ENCODE measurements around the gene GALNTL6. TPM values are rescaled to one million over a fixed set of nuclear protein-coding genes. Genes with fewer than 3 reads are reported as not detected.

GALNTL6 gene
- total and polyA plus RNA-seq, 2 donors (not counting 1 experiment from before 2014, with no cell fraction given), result not detected

DNA sequence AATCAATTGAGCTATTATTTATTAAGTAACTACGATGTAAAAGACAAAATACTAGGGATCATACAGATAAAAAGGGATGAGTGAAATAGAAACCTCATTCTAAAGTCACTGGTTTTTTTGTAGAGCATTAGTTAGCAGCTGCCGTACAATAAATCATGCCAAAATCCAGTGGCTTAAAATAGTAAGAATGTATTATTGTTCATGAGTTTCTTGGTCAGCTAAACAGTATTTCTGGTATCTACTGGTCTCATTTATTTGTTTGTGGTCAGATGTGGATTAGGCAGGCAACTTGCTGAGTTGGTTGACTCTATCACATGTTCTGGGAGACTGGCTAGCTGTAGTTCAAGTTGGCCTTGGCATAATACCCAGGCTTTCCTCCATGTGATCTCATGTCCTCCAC, 667.3 kb downstream of the GALNTL6 start:
- Histone ChIP-seq H4K20me1 (ENCODE audit: control insufficient read depth, extremely low read depth, insufficient read depth, low read length) (no peaks in the 10 kb centered on the region), H3K27me3 (ENCODE audit: control insufficient read depth, insufficient read depth, low read length) (no peaks in the 10 kb centered on the region), H3K79me2 (ENCODE audit: control insufficient read depth, insufficient read depth, low read length) (no peaks in the 10 kb centered on the region), H3K4me2 (ENCODE audit: extremely low read depth, insufficient read depth, low read length) (no peak overlapping the region), H3K9me3 (ENCODE audit: control insufficient read depth, insufficient read depth, low read depth, low read length) (no peaks in the 10 kb centered on the region), H3K4me1 (ENCODE audit: control insufficient read depth, extremely low read depth, insufficient read depth, low read length) (no peaks in the 10 kb centered on the region), H2AFZ (ENCODE audit: low read length) (no peak overlapping the region), H3K4me3 (replicated peaks in 1 of 4; ENCODE audit: control extremely low read depth in 1 of 4, insufficient read depth in 1 of 4, low read depth in 3 of 4, low read length in 4 of 4) (no peak overlapping the region), H3K9ac (ENCODE audit: insufficient read depth, low read length) (no peak overlapping the region), H3K27ac (ENCODE audit: insufficient read depth, low read length) (no peak overlapping the region), H3K36me3 (ENCODE audit: control insufficient read depth, insufficient read depth, low read length) (no peaks in the 10 kb centered on the region)
- TF ChIP-seq EZH2 (IDR thresholded peaks at IDR 0.05; ENCODE audit: low read length, missing control alignments) (no peak), CTCF (conservative IDR thresholded peaks at IDR 0.05 in 1 of 2, IDR thresholded peaks at IDR 0.05 in 1 of 2; ENCODE audit: low read depth in 1 of 2, low read length in 2 of 2) (no peak)
- no peak for DNase-seq (ENCODE audit: low read depth in 2 of 2)

DNA sequence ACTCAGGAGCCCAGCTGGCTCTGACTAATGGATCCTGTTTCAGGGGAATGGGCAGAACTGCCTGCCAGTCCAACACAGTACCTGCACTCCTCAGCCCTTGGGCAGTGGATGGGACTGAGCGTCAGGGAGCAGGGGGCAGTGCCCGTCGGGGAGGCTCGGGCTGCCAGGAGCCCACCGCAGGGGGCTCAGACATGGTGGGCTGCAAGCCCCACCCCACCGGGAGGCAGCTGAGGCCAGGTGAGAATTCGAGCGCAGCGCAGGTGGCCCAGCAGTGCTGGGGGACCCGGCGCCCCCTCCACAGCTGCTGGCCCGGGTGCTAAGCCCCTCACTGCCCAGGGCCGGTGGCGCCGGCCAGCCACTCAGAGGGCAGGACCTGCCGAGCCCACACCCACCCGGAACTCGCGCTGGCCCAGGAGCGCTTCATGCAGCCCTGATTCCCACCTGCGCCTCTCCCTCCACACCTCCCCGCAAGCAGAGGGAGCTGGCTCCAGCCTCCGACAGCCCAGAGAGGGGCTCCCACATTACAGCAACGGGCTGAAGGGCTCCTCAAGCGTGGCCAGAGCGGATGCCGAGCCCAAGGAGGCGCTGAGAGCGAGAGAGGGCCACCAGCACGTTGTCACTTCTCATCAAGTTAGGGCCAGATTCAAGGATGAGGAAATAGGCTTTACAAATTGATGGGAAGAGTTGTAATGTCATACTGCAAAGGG, 668.8 kb downstream of the GALNTL6 start:
- Histone ChIP-seq H3K4me1 (ENCODE audit: control insufficient read depth, extremely low read depth, insufficient read depth, low read length) (no peaks in the 10 kb centered on the region), H3K36me3 (ENCODE audit: control insufficient read depth, insufficient read depth, low read length) (no peaks in the 10 kb centered on the region), H3K27ac (ENCODE audit: insufficient read depth, low read length) (no peak overlapping the region), H3K4me3 (replicated peaks in 1 of 4; ENCODE audit: control extremely low read depth in 1 of 4, insufficient read depth in 1 of 4, low read depth in 3 of 4, low read length in 4 of 4) (no peak overlapping the region), H3K4me2 (ENCODE audit: extremely low read depth, insufficient read depth, low read length) (no peak overlapping the region), H3K27me3 (ENCODE audit: control insufficient read depth, insufficient read depth, low read length) (no peaks in the 10 kb centered on the region), H3K9ac (ENCODE audit: insufficient read depth, low read length) (no peak overlapping the region), H2AFZ (ENCODE audit: low read length) (no peak overlapping the region), H3K9me3 (ENCODE audit: control insufficient read depth, insufficient read depth, low read depth, low read length) (no peaks in the 10 kb centered on the region), H4K20me1 (ENCODE audit: control insufficient read depth, extremely low read depth, insufficient read depth, low read length) (no peaks in the 10 kb centered on the region), H3K79me2 (ENCODE audit: control insufficient read depth, insufficient read depth, low read length) (no peaks in the 10 kb centered on the region)
- DNase-seq (ENCODE audit: low read depth in 2 of 2), result no peak
- no peak for TF ChIP-seq EZH2 (IDR thresholded peaks at IDR 0.05; ENCODE audit: low read length, missing control alignments)
- TF ChIP-seq CTCF (conservative IDR thresholded peaks at IDR 0.05 in 1 of 2, IDR thresholded peaks at IDR 0.05 in 1 of 2; ENCODE audit: low read depth in 1 of 2, low read length in 2 of 2), result no peak

GRCh38 chr4:172485007-172485406, 671.8 kb downstream of the GALNTL6 start:
- H3K36me3 ChIP-seq (ENCODE audit: control insufficient read depth, insufficient read depth, low read length), result no peaks in the 10 kb centered on the region
- no peak overlapping the region for H3K27ac ChIP-seq (ENCODE audit: insufficient read depth, low read length)
- TF ChIP-seq EZH2 (IDR thresholded peaks at IDR 0.05; ENCODE audit: low read length, missing control alignments) (no peak), CTCF (conservative IDR thresholded peaks at IDR 0.05 in 1 of 2, IDR thresholded peaks at IDR 0.05 in 1 of 2; ENCODE audit: low read depth in 1 of 2, low read length in 2 of 2) (no peak)
- H3K9me3 ChIP-seq (ENCODE audit: control insufficient read depth, insufficient read depth, low read depth, low read length), result no peaks in the 10 kb centered on the region
- H2AFZ ChIP-seq (ENCODE audit: low read length), result no peak overlapping the region
- no peak for DNase-seq (ENCODE audit: low read depth in 2 of 2)
- H4K20me1 ChIP-seq (ENCODE audit: control insufficient read depth, extremely low read depth, insufficient read depth, low read length), result no peaks in the 10 kb centered on the region
- H3K4me1 ChIP-seq (ENCODE audit: control insufficient read depth, extremely low read depth, insufficient read depth, low read length), result no peaks in the 10 kb centered on the region
- H3K4me3 ChIP-seq (replicated peaks in 1 of 4; ENCODE audit: control extremely low read depth in 1 of 4, insufficient read depth in 1 of 4, low read depth in 3 of 4, low read length in 4 of 4), result no peak overlapping the region
- H3K9ac ChIP-seq (ENCODE audit: insufficient read depth, low read length), result no peak overlapping the region
- H3K79me2 ChIP-seq (ENCODE audit: control insufficient read depth, insufficient read depth, low read length), result no peaks in the 10 kb centered on the region
- no peak overlapping the region for H3K4me2 ChIP-seq (ENCODE audit: extremely low read depth, insufficient read depth, low read length)
- no peaks in the 10 kb centered on the region for H3K27me3 ChIP-seq (ENCODE audit: control insufficient read depth, insufficient read depth, low read length)
